Peyer's patch (tissue), 4 donors: ENCODE results near the gene ERC1.

ENCODE experiments used
- CTCF ChIP-seq, 6 experiments: fragments of 450-650 bp in 4 of 6; fragments of 200-600 bp in 2 of 6; sonication (generic) in 1 of 6; IDR thresholded peaks; one replicate each; pipeline ENCODE4 v1.5.1; 2017 to 2019; ENCODE audit warnings: antibody characterized with exemption in 6 of 6, mild to moderate bottlenecking in 3 of 6, moderate library complexity in 1 of 6
- POLR2A ChIP-seq, 2 donors: fragments of 450-650 bp; IDR thresholded peaks; one replicate each; pipeline ENCODE4 v1.5.1; 2017; ENCODE audit warnings: antibody characterized with exemption in 2 of 2, mild to moderate bottlenecking in 2 of 2, moderate library complexity in 2 of 2

- no peak for TF ChIP-seq CTCF (IDR thresholded peaks at IDR 0.05)
- TF ChIP-seq POLR2A (IDR thresholded peaks at IDR 0.05) = no peak
Measured at GRCh38 chr12:968545-968944, 22.5 kb upstream of the ERC1 start.
